GM12878 (cell line): ENCODE data around the gene ETV6.

Source experiments
- CEBPB ChIP-seq, 2 experiments: fragments of 150-350 bp in 1 of 2; IDR thresholded peaks; 2 replicates each; pipeline ENCODE4 v1.6.1; 2012 to 2014; ENCODE audit warnings: low read depth in 2 of 2, low read length in 2 of 2, borderline replicate concordance in 1 of 2, inconsistent platforms in 1 of 2
- CREB1 ChIP-seq: IDR thresholded peaks from 2 replicates; pipeline ENCODE4 v1.6.1; 2012; ENCODE audit warnings: low read depth, mild to moderate bottlenecking, inconsistent platforms
- KDM1A ChIP-seq: fragments of 200-600 bp; sonication (generic); IDR thresholded peaks from 2 replicates; pipeline ENCODE4 v1.6.1; 2016; ENCODE audit warnings: borderline replicate concordance
- RAD21 ChIP-seq: IDR thresholded peaks from 2 replicates; pipeline ENCODE4 v1.6.1; 2011; ENCODE audit warnings: mild to moderate bottlenecking, low read depth, low read length, moderate library complexity; ENCODE audit not compliant: insufficient read depth
- RELA ChIP-seq: fragments of 450-650 bp; IDR thresholded peaks from 2 replicates; pipeline ENCODE4 v1.8.0; 2014; ENCODE audit warnings: borderline replicate concordance; ENCODE audit not compliant: partially characterized antibody
- SIN3A ChIP-seq: IDR thresholded peaks from 2 replicates; pipeline ENCODE4 v1.6.1; 2012; ENCODE audit warnings: low read depth, low read length, improper control_type of control experiment
- TAF1 ChIP-seq: IDR thresholded peaks from 2 replicates; pipeline ENCODE4 v1.6.1; 2011; ENCODE audit warnings: mild to moderate bottlenecking, low read depth, low read length, borderline replicate concordance
- TF ChIP-seq, protein P1 (sequence below): fragments of 450-650 bp; IDR thresholded peaks from 2 replicates; pipeline ENCODE4 v1.6.1; 2016; ENCODE audit warnings: mild to moderate bottlenecking

DNA sequence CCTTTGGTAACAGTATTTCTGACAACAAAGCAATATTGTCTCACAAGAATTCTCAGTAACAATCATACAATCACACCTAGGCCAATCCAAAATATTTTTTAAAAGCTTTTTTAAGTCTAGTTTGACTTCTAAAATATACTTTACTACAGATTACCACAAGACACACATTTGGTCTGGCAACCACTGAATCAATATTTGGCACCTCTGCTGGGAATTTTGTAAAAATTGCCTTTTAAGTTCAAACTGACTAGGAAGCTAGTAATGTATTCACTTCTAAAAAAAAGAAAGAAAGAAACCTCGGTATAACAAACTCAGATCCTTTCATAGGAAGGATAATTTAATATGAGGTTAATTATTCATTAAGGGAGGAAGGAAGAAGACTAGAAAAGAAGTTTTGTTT, 18.2 kb upstream of the ETV6 start:
- TF ChIP-seq KDM1A (no peak), SIN3A (no peak), RAD21 (no peak), CEBPB (IDR thresholded peaks at IDR 0.05; ENCODE audit: borderline replicate concordance in 1 of 2, low read depth in 2 of 2, low read length in 2 of 2) (no peak), RELA (no peak), CREB1 (no peak), TAF1 (no peak)
- TF ChIP-seq, protein P1, sequence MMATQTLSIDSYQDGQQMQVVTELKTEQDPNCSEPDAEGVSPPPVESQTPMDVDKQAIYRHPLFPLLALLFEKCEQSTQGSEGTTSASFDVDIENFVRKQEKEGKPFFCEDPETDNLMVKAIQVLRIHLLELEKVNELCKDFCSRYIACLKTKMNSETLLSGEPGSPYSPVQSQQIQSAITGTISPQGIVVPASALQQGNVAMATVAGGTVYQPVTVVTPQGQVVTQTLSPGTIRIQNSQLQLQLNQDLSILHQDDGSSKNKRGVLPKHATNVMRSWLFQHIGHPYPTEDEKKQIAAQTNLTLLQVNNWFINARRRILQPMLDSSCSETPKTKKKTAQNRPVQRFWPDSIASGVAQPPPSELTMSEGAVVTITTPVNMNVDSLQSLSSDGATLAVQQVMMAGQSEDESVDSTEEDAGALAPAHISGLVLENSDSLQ = no peak
